HTR-8/SVneo (cell line): ENCODE measurements around the gene FGF3.
A peak's percentile ranks its signal among the peaks of the same experiment; 100 is the strongest.

Source experiments
- DNase-seq: peaks from one replicate; pipeline ENCODE4 v3.0.0; 2011; ENCODE audit warnings: low spot score, mixed read lengths; ENCODE audit not compliant: insufficient read length
- FAIRE-seq: peaks from 2 replicates; lab custom pipeline; 2011; peaks lifted over from hg19 to GRCh38; lab: Jason Lieb, UNC

The FGF3 gene

GRCh38 chr11:69825941-69826340, 6.7 kb upstream of the FGF3 start:
- DNase-seq (no peak), FAIRE-seq (no peak)

GRCh38 chr11:69825037-69825834, 6.0 kb upstream of the FGF3 start:
- FAIRE-seq (no peak), DNase-seq (peak; percentile 48)

DNA sequence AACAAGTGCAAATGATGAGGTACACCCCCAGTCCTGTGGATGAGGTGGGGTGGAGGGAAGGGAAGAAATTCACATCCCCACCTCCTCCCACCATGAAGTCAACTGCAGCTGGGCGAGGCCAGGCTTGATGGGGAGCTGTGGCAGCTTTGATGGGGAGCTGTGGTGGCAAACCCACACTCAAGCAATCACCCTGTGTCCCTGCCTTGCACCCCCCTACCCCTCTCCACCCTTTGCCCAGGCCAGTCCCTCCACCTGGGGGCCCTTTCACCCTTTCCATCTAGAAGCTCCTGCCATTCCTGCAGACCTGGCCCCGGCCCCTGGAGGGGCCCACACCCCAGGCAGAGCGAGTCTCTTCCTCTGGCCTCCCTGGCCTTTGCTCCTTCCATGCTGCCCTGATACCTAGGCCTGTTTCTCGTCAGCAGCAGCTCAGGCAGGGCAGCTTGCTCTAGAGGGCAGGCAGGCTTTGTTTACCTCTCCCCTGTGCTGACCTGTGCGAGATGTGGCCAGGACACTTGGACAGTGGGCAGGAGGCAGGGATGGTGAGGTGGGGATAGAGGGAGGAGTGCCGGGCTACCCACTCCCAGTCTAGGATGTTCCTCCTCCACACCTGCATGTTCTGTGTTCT, 4.5 kb upstream of the FGF3 start:
- DNase-seq (no peak), FAIRE-seq (peak; percentile 36)

DNA sequence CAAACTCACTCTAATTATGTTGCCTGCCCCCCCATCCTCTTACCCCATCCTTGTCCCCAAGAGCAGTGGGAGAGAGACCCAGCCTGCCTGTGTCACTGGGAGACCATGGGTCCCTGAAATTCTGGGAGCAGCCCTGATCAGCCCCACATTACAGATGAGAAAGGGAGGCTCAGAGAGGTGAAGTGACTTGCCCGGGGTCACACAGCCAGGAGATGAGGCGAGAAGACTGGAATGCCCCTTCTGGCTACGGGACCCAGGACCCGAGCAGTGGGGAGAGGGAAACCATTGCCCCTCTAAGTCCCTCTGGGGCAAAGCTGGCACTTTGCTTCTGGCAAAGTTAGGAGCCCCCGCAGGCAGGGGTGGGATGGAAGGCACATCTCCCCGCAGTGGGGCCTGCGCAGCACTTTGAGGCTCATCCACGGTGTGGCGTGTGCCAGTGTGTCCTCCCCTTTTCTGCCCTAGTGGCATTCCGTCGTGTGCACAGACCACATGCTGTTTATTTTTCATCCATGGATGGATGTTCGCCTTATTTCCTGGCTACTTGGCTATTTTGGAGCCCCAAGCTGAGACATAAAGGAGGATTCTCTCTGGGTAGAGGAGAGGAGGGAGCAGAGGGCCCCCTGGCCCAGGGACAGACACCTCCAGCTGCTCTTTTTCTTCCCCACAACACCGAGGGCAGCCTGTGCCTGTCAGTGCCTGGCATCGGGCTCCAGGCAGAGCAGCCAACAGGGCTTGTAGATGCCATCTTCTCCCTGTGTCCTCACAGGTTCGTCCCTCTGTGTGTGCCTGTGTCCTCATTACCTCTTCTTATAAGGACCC, 3.7 kb upstream of the FGF3 start:
- DNase-seq, result no peak
- no peak for FAIRE-seq

DNA sequence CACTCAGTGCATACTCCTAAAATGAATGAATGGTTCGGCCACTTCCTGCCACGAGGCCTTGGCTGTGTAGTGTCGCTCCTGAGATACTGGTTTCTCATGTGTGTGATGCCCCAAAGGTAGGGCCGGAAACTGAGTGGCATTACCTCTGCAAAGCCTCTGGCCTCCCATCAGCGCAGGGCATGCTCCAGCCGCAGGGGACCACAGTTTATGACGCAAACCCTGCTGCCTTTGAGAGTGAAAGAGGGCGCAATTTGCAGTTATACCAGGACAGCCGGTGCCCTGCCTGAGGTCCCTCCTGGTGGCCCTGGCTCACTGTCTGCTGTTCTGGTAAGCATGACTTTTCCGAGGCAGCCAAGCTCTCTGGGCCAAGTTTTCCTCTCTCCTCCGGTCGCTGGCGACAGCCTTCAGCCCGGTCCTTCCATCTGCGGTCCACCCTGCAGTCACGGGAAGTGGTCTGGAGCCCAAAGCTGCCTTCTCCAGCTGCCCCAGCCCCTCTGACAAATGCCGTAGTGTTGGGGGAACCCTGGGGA, 2.4 kb upstream of the FGF3 start:
- FAIRE-seq (no peak), DNase-seq (no peak)

GRCh38 chr11:69820441-69820840, 1.2 kb upstream of the FGF3 start:
- FAIRE-seq (no peak), DNase-seq (no peak)

DNA sequence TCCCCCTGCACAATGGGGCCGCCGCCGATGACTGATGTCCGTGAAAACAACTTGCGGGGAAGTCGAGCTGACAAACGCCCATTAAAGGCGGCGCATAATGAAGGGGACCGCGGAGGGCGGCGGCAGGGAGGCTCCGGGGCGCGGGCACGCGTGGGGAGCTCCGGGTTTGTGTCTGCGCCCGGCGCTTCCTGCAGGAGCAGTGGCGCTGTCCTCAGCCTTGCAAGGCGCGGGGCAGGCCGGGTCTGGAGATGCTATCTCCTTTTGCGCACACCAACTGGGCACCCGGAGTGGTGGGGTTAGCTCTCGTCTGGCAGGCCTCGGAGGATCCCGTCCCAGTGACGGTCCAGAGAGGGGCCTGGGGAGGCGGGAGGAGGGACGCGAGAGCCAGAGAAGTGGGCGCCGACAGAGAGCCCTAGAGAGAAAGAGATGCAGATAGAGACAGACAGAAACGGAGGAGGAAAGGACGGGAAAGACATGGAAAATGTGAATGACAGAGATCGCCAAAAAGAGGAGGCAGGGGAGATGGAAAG, 390 bp upstream of the FGF3 start:
- no peak for FAIRE-seq

DNA sequence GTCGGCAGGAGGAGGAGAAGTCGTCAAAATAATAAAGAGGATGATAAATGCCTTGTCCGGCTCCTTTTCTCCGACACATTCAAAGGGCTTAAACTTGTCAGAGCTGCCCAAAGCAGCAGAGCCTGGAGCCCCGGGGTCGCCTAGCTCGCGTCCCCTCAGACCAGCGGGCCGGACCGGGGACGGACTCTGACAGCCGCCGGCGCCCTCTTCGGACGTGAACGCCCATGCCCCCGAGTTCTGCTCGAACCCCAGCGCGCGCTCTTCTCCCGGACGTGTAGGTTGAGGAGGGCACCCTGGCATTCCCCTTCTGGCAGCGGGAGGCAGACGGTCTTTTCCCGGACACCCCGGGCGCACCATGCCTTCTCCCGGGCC, 999 bp downstream of the FGF3 start:
- no peak for DNase-seq
- no peak for FAIRE-seq

More for the DNA sequence above, 390 bp upstream of the FGF3 start:
- DNase-seq, result no peak

DNA sequence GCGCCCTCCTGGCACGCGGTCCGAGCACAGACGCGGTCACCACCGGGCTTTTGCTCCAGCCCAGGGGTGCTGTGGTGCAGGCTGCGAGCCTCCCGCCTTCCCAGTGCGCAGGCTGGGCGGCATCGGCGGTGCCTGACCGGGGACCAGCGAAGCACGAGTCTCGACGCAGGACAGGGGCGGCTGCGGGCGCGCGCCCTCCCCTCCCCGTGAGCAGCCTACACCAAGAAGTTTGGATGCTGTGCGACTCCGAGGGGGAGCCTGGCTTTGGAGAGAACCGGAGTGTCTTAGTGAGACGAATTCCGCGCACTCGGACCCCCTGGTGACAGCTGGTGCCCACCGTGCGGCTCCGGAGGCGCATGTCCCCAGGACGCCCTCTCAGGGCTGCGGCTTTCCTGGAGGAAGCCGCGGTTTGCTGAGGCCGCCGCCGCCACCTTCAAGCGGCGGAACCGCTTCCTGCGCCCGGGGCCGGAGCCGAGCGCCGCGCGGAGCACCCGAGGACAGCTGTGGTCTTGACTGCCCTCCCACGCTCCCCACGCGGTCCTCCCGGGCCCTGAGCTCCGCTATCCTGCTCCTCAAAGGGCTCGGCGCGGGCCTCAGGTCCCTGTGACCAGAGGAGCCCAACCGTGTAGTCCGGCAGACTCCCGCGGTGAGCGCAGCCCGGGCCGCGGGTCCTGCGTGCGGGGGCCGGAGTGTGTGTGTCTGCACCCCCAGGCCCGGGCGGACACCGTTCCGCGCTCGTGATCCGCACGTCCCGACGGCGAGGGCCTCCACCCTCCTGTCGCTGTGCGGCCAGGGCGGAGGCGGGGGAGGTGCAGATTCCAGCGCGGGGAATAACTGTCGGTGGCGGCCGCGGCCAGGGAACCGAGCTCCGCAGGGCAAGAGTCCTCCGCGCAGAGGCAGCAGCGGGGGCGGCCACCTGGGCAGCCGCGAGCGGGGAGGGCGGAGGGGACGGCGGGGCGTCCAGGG, 1.7 kb downstream of the FGF3 start:
- DNase-seq (peak; percentile 47), FAIRE-seq (peak; percentile 79)

- FAIRE-seq (peak; percentile 26), DNase-seq (no peak)
Observed at GRCh38 chr11:69816671-69817070, 2.5 kb downstream of the FGF3 start.

DNA sequence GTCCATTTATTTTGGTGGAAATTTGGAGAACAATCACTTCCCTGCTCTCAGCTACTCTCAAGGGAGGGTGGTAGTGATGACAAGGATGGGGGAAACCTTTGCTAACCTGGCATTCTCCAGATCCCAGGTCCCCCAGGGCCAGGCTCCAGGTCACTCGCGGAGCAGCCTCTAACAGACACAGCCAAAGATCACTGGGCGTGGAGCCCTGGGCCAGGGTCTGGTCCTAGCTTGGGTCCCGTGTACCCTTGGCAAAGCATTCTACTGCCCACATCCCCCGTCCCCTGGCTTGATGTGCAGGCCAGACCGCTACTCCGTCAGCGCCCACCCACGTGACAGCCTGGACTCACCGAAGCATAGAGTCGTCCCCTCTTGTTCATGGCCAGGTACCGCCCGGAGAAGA, 3.2 kb downstream of the FGF3 start:
- DNase-seq (no peak), FAIRE-seq (no peak)

- DNase-seq (no peak), FAIRE-seq (peak; percentile 65)
Observed at GRCh38 chr11:69814902-69815301, 4.3 kb downstream of the FGF3 start.

GRCh38 chr11:69814411-69814810, 4.8 kb downstream of the FGF3 start:
- DNase-seq (no peak), FAIRE-seq (no peak)

- DNase-seq (no peak), FAIRE-seq (peak; percentile 73)
Observed at GRCh38 chr11:69813839-69814238, 5.4 kb downstream of the FGF3 start.

GRCh38 chr11:69812946-69813345, 6.3 kb downstream of the FGF3 start:
- DNase-seq (no peak), FAIRE-seq (no peak)

DNA sequence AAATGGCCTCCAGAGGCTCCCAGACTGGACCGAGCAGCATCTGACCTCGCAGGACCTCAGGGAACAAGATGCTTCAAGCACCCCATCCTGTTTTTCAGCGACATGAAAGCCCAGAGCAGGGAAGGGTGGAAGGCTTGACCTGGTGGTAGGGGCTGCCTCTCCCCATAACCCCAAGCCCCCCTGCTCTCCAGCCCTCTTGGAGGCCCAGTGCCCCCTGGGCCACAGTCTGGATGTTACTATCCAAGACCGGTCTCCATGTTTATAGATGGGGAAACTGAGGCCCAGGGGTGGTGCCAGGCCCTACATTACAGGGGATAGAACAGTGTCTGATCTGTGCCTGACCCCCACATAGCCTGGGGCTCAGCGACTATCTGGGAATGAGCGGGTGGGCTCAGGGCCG, 7.0 kb downstream of the FGF3 start:
- no peak for FAIRE-seq
- no peak for DNase-seq

DNA sequence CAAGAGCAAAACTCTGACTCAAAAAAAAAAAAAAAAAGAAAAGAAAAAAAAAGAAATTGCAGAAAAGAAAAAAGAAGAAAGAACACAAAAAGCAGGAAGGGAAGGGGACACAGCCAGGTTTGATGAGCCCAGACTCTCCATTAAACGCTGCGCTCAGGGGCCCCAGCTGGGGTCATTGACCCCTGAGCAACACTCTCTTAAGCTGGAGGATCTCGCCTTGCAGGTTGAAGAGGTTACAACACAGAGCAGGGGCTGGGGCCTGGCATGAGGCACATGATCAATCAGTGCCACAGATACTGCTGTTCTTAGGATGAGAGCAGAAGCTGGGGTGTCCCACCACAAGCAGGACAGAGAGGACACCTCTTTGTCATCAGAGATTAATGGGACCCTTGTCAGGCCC, 7.8 kb downstream of the FGF3 start:
- FAIRE-seq (no peak), DNase-seq (no peak)

DNA sequence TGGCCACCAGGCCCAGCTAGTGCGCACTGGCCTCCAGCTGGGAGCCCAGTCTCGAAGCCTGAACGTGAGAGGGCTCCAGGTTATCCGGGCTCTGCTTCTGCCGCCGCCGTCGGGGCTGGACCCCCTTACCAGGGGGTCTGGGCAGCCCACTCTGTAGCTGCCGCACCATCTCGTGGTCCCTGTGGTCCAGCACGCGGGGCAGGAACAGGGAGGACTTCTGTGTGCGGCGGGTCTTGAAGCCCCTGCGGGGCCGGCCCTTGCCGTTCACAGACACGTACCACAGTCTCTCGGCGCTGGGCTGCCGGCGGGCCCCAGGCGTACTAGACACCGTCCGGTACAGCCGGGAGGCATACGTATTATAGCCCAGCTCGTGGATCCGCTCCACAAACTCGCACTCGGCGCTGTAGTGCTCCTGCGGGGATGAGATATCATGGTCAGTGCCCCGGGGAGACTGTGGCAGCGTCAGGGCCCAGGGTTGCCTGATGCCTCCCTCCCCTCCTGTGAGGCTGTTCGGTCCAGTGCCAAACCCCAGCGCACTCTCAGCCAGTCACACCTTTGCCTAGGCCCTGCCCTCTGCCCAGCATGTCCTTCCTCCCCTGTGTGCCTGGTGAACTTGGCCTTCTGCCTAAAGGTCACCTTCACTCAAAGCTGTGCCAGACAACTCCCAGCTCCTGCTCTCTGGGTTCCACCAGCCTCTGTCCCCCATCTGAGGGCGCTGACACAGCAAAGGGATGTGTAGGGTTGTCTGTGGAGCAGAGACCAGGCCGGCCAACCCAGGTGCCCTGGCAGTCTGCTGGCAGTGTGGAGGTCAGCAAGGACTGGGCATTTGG, 8.7 kb downstream of the FGF3 start:
- FAIRE-seq, result no peak
- no peak for DNase-seq

DNA sequence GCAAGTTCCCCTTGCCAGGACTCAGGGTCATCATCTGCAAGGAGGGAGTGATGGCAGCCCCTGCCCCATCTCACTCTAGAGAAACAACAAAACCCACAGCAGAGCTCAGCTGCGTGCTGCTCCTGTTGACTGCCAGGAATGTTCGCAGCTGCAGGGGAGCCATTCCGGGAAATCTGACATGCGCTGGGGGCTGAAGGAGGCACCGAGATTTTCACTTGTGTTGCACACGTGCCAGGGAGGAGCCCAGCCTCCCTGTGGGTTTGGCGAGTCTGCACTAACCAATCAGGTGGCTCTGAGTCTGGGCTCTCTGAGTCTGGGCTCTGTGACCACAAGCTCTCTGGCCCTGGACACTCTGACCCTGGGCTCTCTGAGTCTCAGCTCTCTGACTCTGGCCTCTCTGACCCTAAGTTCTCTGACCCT, 10.5 kb downstream of the FGF3 start:
- FAIRE-seq (peak; percentile 57), DNase-seq (no peak)
